H9 (cell line): ENCODE results near the gene UPK1A. TPM values are rescaled to one million over a fixed set of nuclear protein-coding genes. Genes with fewer than 3 reads are reported as not detected.

ENCODE experiments used
- DNase-seq: peaks from one replicate; pipeline ENCODE4 v3.0.0-alpha.2; 2017
- H2AFZ ChIP-seq: one replicate; pipeline ENCODE4 v1.6.1; 2013; ENCODE audit warnings: mild to moderate bottlenecking, low read length, control low read depth, moderate library complexity
- H2AK5ac ChIP-seq: 2 replicates; pipeline ENCODE4 v1.6.1; 2013; ENCODE audit warnings: low read length, control low read depth, mixed read lengths; ENCODE audit not compliant: insufficient read length
- H2BK120ac ChIP-seq: one replicate; pipeline ENCODE4 v1.6.1; 2013; ENCODE audit warnings: low read depth, mild to moderate bottlenecking, low read length, control low read depth, inconsistent platforms; ENCODE audit not compliant: poor library complexity, severe bottlenecking
- H2BK12ac ChIP-seq: 2 replicates; pipeline ENCODE4 v1.6.1; 2013; ENCODE audit warnings: low read length, control low read depth, mixed read lengths, low read depth; ENCODE audit not compliant: insufficient read length
- H2BK15ac ChIP-seq: 2 replicates; pipeline ENCODE4 v1.6.1; 2013; ENCODE audit warnings: low read depth, low read length, control low read depth
- H2BK20ac ChIP-seq: one replicate; pipeline ENCODE4 v1.6.1; 2013; ENCODE audit warnings: low read depth, mild to moderate bottlenecking, low read length, control low read depth, inconsistent platforms; ENCODE audit not compliant: poor library complexity, severe bottlenecking
- H2BK5ac ChIP-seq: 2 replicates; pipeline ENCODE4 v1.6.1; 2013; ENCODE audit warnings: low read length, control low read depth, mixed read lengths; ENCODE audit not compliant: insufficient read length
- H3K14ac ChIP-seq: 2 replicates; pipeline ENCODE4 v1.6.1; 2013; ENCODE audit warnings: low read length, control low read depth; ENCODE audit not compliant: insufficient read depth
- H3K18ac ChIP-seq: 2 replicates; pipeline ENCODE4 v1.6.1; 2013; ENCODE audit warnings: low read depth, mild to moderate bottlenecking, mixed read lengths, low read length, control low read depth; ENCODE audit not compliant: insufficient read length
- H3K23ac ChIP-seq: 2 replicates; pipeline ENCODE4 v1.6.1; 2013; ENCODE audit warnings: low read length, control low read depth, mixed read lengths, low read depth; ENCODE audit not compliant: insufficient read length
- H3K23me2 ChIP-seq: 2 replicates; pipeline ENCODE4 v1.6.1; 2013; ENCODE audit warnings: low read depth, mild to moderate bottlenecking, mixed read lengths, low read length, control low read depth; ENCODE audit not compliant: insufficient read length, poor library complexity, severe bottlenecking
- H3K27ac ChIP-seq: 2 replicates; pipeline ENCODE4 v1.5.1; 2013; ENCODE audit warnings: low read length, control low read depth, mixed read lengths, low read depth; ENCODE audit not compliant: insufficient read length
- H3K27me3 ChIP-seq: 2 replicates; pipeline ENCODE4 v1.6.1; 2013; ENCODE audit warnings: low read length, control low read depth, inconsistent platforms; ENCODE audit not compliant: insufficient read depth
- H3K4ac ChIP-seq: 2 replicates; pipeline ENCODE4 v1.6.1; 2013; ENCODE audit warnings: low read depth, mild to moderate bottlenecking, control low read depth, inconsistent platforms, low read length, moderate library complexity
- H3K4me1 ChIP-seq: 2 replicates; pipeline ENCODE4 v1.6.1; 2013; ENCODE audit warnings: low read length, control low read depth, inconsistent platforms; ENCODE audit not compliant: insufficient read depth
- H3K4me2 ChIP-seq: 2 replicates; pipeline ENCODE4 v1.6.1; 2013; ENCODE audit warnings: low read length, control low read depth, mixed read lengths; ENCODE audit not compliant: insufficient read length, insufficient read depth
- H3K56ac ChIP-seq: 2 replicates; pipeline ENCODE4 v1.6.1; 2013; ENCODE audit warnings: low read depth, mild to moderate bottlenecking, mixed read lengths, low read length, control low read depth; ENCODE audit not compliant: insufficient read length
- H3K79me1 ChIP-seq: 2 replicates; pipeline ENCODE4 v1.6.1; 2013; ENCODE audit warnings: low read depth, mild to moderate bottlenecking, moderate library complexity, low read length, control low read depth, inconsistent platforms; ENCODE audit not compliant: insufficient read depth, poor library complexity, severe bottlenecking
- H3K79me2 ChIP-seq: 2 replicates; pipeline ENCODE4 v1.6.1; 2013; ENCODE audit warnings: low read length, control low read depth, inconsistent platforms; ENCODE audit not compliant: insufficient read depth
- H3K9ac ChIP-seq: 2 replicates; pipeline ENCODE4 v1.6.1; 2013; ENCODE audit warnings: low read length, control low read depth, mixed read lengths; ENCODE audit not compliant: insufficient read length; ENCODE audit errors: extremely low read depth
- H3K9me3 ChIP-seq: one replicate; pipeline ENCODE4 v1.6.1; 2013; ENCODE audit warnings: low read depth, low read length, inconsistent platforms; ENCODE audit not compliant: control insufficient read depth
- H3T11ph ChIP-seq: one replicate; pipeline ENCODE4 v1.6.1; 2013; ENCODE audit warnings: mild to moderate bottlenecking, low read length, control low read depth, inconsistent platforms
- H4K20me1 ChIP-seq: one replicate; pipeline ENCODE4 v1.6.1; 2013; ENCODE audit not compliant: control insufficient read depth, insufficient read length, insufficient read depth
- H4K5ac ChIP-seq: 2 replicates; pipeline ENCODE4 v1.6.1; 2013; ENCODE audit warnings: low read depth, mild to moderate bottlenecking, mixed read lengths, low read length, control low read depth; ENCODE audit not compliant: insufficient read length
- H4K8ac ChIP-seq: replicated peaks from 2 replicates; pipeline ENCODE4 v1.6.1; 2013; ENCODE audit warnings: low read length, control low read depth, mixed read lengths, low read depth; ENCODE audit not compliant: insufficient read length
- H4K91ac ChIP-seq: 2 replicates; pipeline ENCODE4 v1.6.1; 2013; ENCODE audit warnings: low read depth, mild to moderate bottlenecking, moderate library complexity, mixed read lengths, low read length, control low read depth; ENCODE audit not compliant: insufficient read length
- H3K27ac Mint-ChIP-seq, 3 experiments: 2 replicates in 2 of 3; 3 replicates in 1 of 3; pipeline ENCODE4 v1.8.0; 2020 to 2021; ENCODE audit warnings: mixed read lengths in 3 of 3, mild to moderate bottlenecking in 1 of 3, moderate library complexity in 1 of 3
- H3K27me3 Mint-ChIP-seq: 2 replicates; pipeline ENCODE4 v1.8.0; 2021; ENCODE audit warnings: low read depth, mild to moderate bottlenecking, moderate library complexity, mixed read lengths
- H3K36me3 Mint-ChIP-seq, 3 experiments: 2 replicates in 2 of 3; 3 replicates in 1 of 3; pipeline ENCODE4 v1.8.0; 2020 to 2021; ENCODE audit warnings: low read depth in 3 of 3, mixed read lengths in 3 of 3; ENCODE audit not compliant: insufficient read depth in 1 of 3
- H3K4me1 Mint-ChIP-seq, 2 experiments: 2 replicates each; pipeline ENCODE4 v1.8.0; 2020; ENCODE audit warnings: mixed read lengths in 2 of 2
- H3K4me3 Mint-ChIP-seq, 2 experiments: 2 replicates in 1 of 2; 3 replicates in 1 of 2; pipeline ENCODE4 v1.8.0; 2020 to 2021; ENCODE audit warnings: mild to moderate bottlenecking in 2 of 2, mixed read lengths in 2 of 2, moderate library complexity in 1 of 2
- H3K9me3 Mint-ChIP-seq, 2 experiments: 2 replicates in 1 of 2; 3 replicates in 1 of 2; pipeline ENCODE4 v1.8.0; 2020; ENCODE audit warnings: mild to moderate bottlenecking in 2 of 2, mixed read lengths in 2 of 2, moderate library complexity in 1 of 2
- CTCF ChIP-seq: fragments of 200-600 bp; sonication (generic); conservative IDR thresholded peaks from 3 replicates; pipeline ENCODE4 v1.8.0; 2021; ENCODE audit warnings: antibody characterized with exemption, mild to moderate bottlenecking
- WGBS: extraction: QIAGEN DNeasy Blood & Tissue Kit; methylation state at CpG from one replicate; pipeline ENCODE4 v1.1.7; 2013; ENCODE audit warnings: missing lambda C conversion rate, low lambda C conversion rate, mixed read lengths; ENCODE audit not compliant: insufficient read length; ENCODE audit errors: extremely low coverage; 5-methylcytosine and 5-hydroxymethylcytosine counted together
- total RNA-seq: library from RNA; stranded (reverse); gene quantifications from 2 replicates; pipeline ENCODE4 v1.2.1, GENCODE V29; 2021

The UPK1A gene
- total RNA-seq, 1 experiment from 2014 or later, result 4.3 TPM

GRCh38 chr19:35618857-35619256 is 47.5 kb upstream of the UPK1A start:
- Mint-ChIP-seq H3K4me3 (no peak overlapping the region), H3K36me3 (peaks cover 11 to 53% (median 40%) of the 10 kb centered on the region in 3 experiments; a peak in 6 of 7 replicates), H3K27ac (no peak overlapping the region; a peak in 1 of 7 replicates), H3K4me1 (no peaks in the 10 kb centered on the region), H3K27me3 (no peaks in the 10 kb centered on the region; the same call in 1 of the 2 replicates), H3K9me3 (no peaks in the 10 kb centered on the region)
- H2BK5ac ChIP-seq, result no peak overlapping the region
- no peaks in the 10 kb centered on the region for H3K79me2 ChIP-seq
- H3K79me1 ChIP-seq, result no peaks in the 10 kb centered on the region
- no peak overlapping the region for H3K4me2 ChIP-seq
- H3K56ac ChIP-seq, result no peak overlapping the region
- H3K4me1 ChIP-seq, result no peaks in the 10 kb centered on the region
- no peaks in the 10 kb centered on the region for H3K9me3 ChIP-seq
- no peaks in the 10 kb centered on the region for H4K20me1 ChIP-seq
- H3K4ac ChIP-seq, result no peak overlapping the region
- H2BK12ac ChIP-seq, result no peak overlapping the region
- TF ChIP-seq CTCF, result peak; percentile 51; the same call in 2 of the 3 replicates
- peak; percentile 55 for DNase-seq
- no peak overlapping the region for H2BK20ac ChIP-seq
- no peak overlapping the region for H4K8ac ChIP-seq
- no peak overlapping the region for H2BK120ac ChIP-seq
- no peak overlapping the region for H2AK5ac ChIP-seq
- no peaks in the 10 kb centered on the region for H3K23me2 ChIP-seq
- no peak overlapping the region for H3K14ac ChIP-seq
- H4K91ac ChIP-seq, result no peak overlapping the region
- no peak overlapping the region for H3K23ac ChIP-seq
- WGBS, result no CpG with 5 or more reads among the region's 7 CpGs
- no peak overlapping the region for H2AFZ ChIP-seq
- no peak overlapping the region for H3K18ac ChIP-seq
- H3K9ac ChIP-seq, result no peak overlapping the region
- no peak overlapping the region for H3T11ph ChIP-seq
- no peak overlapping the region for H3K27ac ChIP-seq
- H3K27me3 ChIP-seq, result no peaks in the 10 kb centered on the region
- H2BK15ac ChIP-seq, result no peak overlapping the region
- H4K5ac ChIP-seq, result no peak overlapping the region
